Activated naive CD8-positive, alpha-beta T cell treated with anti-CD3 and anti-CD28 coated beads for 36 hours (primary cell): ENCODE results near the gene ORC6. TPM values are rescaled to one million over a fixed set of nuclear protein-coding genes. Genes with fewer than 3 reads are reported as not detected.

Source experiments
- DNase-seq: peaks from one replicate; pipeline ENCODE4 v3.0.0; 2021
- H3K27ac Mint-ChIP-seq: one replicate; pipeline ENCODE4 v1.8.0; 2022; ENCODE audit warnings: mild to moderate bottlenecking, moderate library complexity, mixed read lengths
- H3K27me3 Mint-ChIP-seq: one replicate; pipeline ENCODE4 v1.8.0; 2022; ENCODE audit warnings: mild to moderate bottlenecking, mixed read lengths
- H3K36me3 Mint-ChIP-seq: one replicate; pipeline ENCODE4 v1.8.0; 2021; ENCODE audit warnings: mild to moderate bottlenecking, mixed read lengths
- H3K4me1 Mint-ChIP-seq: one replicate; pipeline ENCODE4 v1.8.0; 2021; ENCODE audit warnings: mixed read lengths
- H3K4me3 Mint-ChIP-seq: one replicate; pipeline ENCODE4 v1.8.0; 2022; ENCODE audit warnings: mild to moderate bottlenecking, moderate library complexity, mixed read lengths
- H3K9me3 Mint-ChIP-seq: one replicate; pipeline ENCODE4 v1.8.0; 2022; ENCODE audit warnings: mixed read lengths
- total RNA-seq, 2 experiments: library from RNA; stranded (reverse); gene quantifications; one replicate each; pipeline ENCODE4 v1.2.3, GENCODE V29; 2021

The ORC6 gene
- total RNA-seq, 2 experiments from 2014 or later: 60.7 to 62.2 TPM

- Mint-ChIP-seq H3K27me3 (no peaks in the 10 kb centered on the region), H3K27ac (no peak overlapping the region), H3K9me3 (no peaks in the 10 kb centered on the region), H3K4me1 (no peaks in the 10 kb centered on the region), H3K4me3 (no peak overlapping the region), H3K36me3 (no peaks in the 10 kb centered on the region)
- no peak for DNase-seq
These were observed 43.9 kb downstream of the ORC6 start for GRCh38 chr16:46733319-46733830.

- Mint-ChIP-seq H3K27ac (no peak overlapping the region), H3K27me3 (no peaks in the 10 kb centered on the region), H3K4me3 (no peak overlapping the region), H3K36me3 (no peaks in the 10 kb centered on the region), H3K4me1 (no peaks in the 10 kb centered on the region), H3K9me3 (no peaks in the 10 kb centered on the region)
- DNase-seq: no peak
These were observed 47.2 kb downstream of the ORC6 start for GRCh38 chr16:46736695-46737094.

GRCh38 chr16:46737621-46738214 lies 48.3 kb downstream of the ORC6 start:
- H3K4me3 Mint-ChIP-seq: no peak overlapping the region
- H3K4me1 Mint-ChIP-seq: no peaks in the 10 kb centered on the region
- H3K36me3 Mint-ChIP-seq: no peaks in the 10 kb centered on the region
- DNase-seq: no peak
- H3K27me3 Mint-ChIP-seq: no peaks in the 10 kb centered on the region
- no peaks in the 10 kb centered on the region for H3K9me3 Mint-ChIP-seq
- H3K27ac Mint-ChIP-seq: no peak overlapping the region

GRCh38 chr16:46739934-46740333 lies 50.5 kb downstream of the ORC6 start:
- H3K9me3 Mint-ChIP-seq: no peaks in the 10 kb centered on the region
- H3K4me3 Mint-ChIP-seq: no peak overlapping the region
- H3K27me3 Mint-ChIP-seq: no peaks in the 10 kb centered on the region
- H3K36me3 Mint-ChIP-seq: no peaks in the 10 kb centered on the region
- H3K4me1 Mint-ChIP-seq: peaks cover 4% of the 10 kb centered on the region
- DNase-seq: no peak
- H3K27ac Mint-ChIP-seq: no peak overlapping the region

- no peaks in the 10 kb centered on the region for H3K9me3 Mint-ChIP-seq
- H3K27ac Mint-ChIP-seq: peak overlapping the region; percentile 60
- H3K36me3 Mint-ChIP-seq: no peaks in the 10 kb centered on the region
- H3K4me1 Mint-ChIP-seq: peaks cover 4% of the 10 kb centered on the region
- no peak for DNase-seq
- H3K4me3 Mint-ChIP-seq: no peak overlapping the region
- no peaks in the 10 kb centered on the region for H3K27me3 Mint-ChIP-seq
These were observed 53.8 kb downstream of the ORC6 start for GRCh38 chr16:46743232-46743719.

- peaks cover 4% of the 10 kb centered on the region for H3K4me1 Mint-ChIP-seq
These were observed 56.2 kb downstream of the ORC6 start for GRCh38 chr16:46745617-46746016.

GRCh38 chr16:46746821-46747776 lies 57.6 kb downstream of the ORC6 start:
- H3K36me3 Mint-ChIP-seq: no peaks in the 10 kb centered on the region
- no peak for DNase-seq
- H3K4me3 Mint-ChIP-seq: no peak overlapping the region
- H3K9me3 Mint-ChIP-seq: no peaks in the 10 kb centered on the region
- no peaks in the 10 kb centered on the region for H3K27me3 Mint-ChIP-seq
- H3K27ac Mint-ChIP-seq: no peak overlapping the region
- peaks cover 4% of the 10 kb centered on the region for H3K4me1 Mint-ChIP-seq

More at GRCh38 chr16:46745617-46746016, 56.2 kb downstream of the ORC6 start:
- Mint-ChIP-seq H3K9me3 (no peaks in the 10 kb centered on the region), H3K4me3 (no peak overlapping the region), H3K27ac (no peak overlapping the region), H3K27me3 (no peaks in the 10 kb centered on the region), H3K36me3 (no peaks in the 10 kb centered on the region)
- DNase-seq: no peak

Other genes with a start within 250 kb of the ORC6 start
- gene SHCBP1, start 68.3 kb upstream of the ORC6 start, total RNA-seq: 10 to 100 TPM; 39.5 to 41.6 TPM
- 100 to 1,000 TPM; 103 to 106 TPM for gene VPS35, start 481 bp upstream of the ORC6 start, total RNA-seq
- gene MYLK3, start 58.7 kb downstream of the ORC6 start, total RNA-seq: under 1 TPM; 0.33 to 0.54 TPM
- 10 to 100 TPM; 16.5 to 17.9 TPM for gene C16orf87, start 141.5 kb downstream of the ORC6 start, total RNA-seq
- gene GPT2, start 194.7 kb downstream of the ORC6 start, total RNA-seq: 10 to 100 TPM; 33.2 to 35.8 TPM